Suprapubic skin (tissue), 3 donors: ENCODE results near the gene AGBL1.

Experiments
- CTCF ChIP-seq, 2 donors: fragments of 200-600 bp in 1 of 2; fragments of 450-650 bp in 1 of 2; sonication (generic) in 1 of 2; IDR thresholded peaks; one replicate each; pipeline ENCODE4 v1.5.1; 2016 to 2019; ENCODE audit warnings: antibody characterized with exemption in 2 of 2, mild to moderate bottlenecking in 1 of 2, moderate library complexity in 1 of 2
- EP300 ChIP-seq: sonication (generic); formaldehyde crosslinking; IDR thresholded peaks from one replicate; pipeline ENCODE4 v1.6.1; 2017; ENCODE audit warnings: antibody characterized with exemption
- POLR2A ChIP-seq, 2 donors: fragments of 450-650 bp; IDR thresholded peaks; one replicate each; pipeline ENCODE4 v1.6.1; 2017; ENCODE audit warnings: antibody characterized with exemption in 2 of 2, mild to moderate bottlenecking in 2 of 2, moderate library complexity in 2 of 2

GRCh38 chr15:86161250-86161649 lies 81.6 kb downstream of the AGBL1 start:
- no peak for TF ChIP-seq EP300
- no peak for TF ChIP-seq CTCF (IDR thresholded peaks at IDR 0.05)
- no peak for TF ChIP-seq POLR2A (IDR thresholded peaks at IDR 0.05)
